ENCODE data around the gene RFXAP.

The RFXAP gene

GRCh38 chr13:36813225-36813624 lies 5.8 kb upstream of the RFXAP start:
- no peak for DNase-seq (ENCODE audit: low read depth)
- H3K4me3 ChIP-seq (replicated peaks; ENCODE audit: low read depth, low read length): no peak overlapping the region
- TF ChIP-seq, protein P1, sequence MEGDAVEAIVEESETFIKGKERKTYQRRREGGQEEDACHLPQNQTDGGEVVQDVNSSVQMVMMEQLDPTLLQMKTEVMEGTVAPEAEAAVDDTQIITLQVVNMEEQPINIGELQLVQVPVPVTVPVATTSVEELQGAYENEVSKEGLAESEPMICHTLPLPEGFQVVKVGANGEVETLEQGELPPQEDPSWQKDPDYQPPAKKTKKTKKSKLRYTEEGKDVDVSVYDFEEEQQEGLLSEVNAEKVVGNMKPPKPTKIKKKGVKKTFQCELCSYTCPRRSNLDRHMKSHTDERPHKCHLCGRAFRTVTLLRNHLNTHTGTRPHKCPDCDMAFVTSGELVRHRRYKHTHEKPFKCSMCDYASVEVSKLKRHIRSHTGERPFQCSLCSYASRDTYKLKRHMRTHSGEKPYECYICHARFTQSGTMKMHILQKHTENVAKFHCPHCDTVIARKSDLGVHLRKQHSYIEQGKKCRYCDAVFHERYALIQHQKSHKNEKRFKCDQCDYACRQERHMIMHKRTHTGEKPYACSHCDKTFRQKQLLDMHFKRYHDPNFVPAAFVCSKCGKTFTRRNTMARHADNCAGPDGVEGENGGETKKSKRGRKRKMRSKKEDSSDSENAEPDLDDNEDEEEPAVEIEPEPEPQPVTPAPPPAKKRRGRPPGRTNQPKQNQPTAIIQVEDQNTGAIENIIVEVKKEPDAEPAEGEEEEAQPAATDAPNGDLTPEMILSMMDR (IDR thresholded peaks at IDR 0.05; ENCODE audit: low read length, missing control alignments): no peak

DNA sequence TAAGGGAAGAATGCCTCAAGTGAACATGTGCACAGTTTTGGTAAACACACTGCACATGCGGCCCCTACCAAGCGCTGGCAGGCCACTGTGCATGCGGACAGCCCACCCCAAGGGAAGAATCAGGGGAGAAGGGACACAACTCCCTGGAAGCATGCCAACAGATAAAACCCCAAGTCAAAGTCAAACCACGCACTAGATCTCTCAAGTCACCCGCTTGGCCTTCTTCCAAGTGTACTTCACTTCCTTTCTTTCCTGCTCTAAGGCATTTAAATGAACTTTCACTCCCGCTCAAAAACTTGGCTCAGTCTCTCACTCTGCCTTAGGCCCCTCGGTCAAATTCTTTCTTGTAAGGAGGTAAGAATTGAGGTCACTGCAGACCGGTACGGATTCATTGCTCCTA lies 4.6 kb upstream of the RFXAP start:
- TF ChIP-seq, protein P1 (IDR thresholded peaks at IDR 0.05; ENCODE audit: low read length, missing control alignments): no peak
- peak; percentile 41 for DNase-seq (ENCODE audit: low read depth)
- H3K4me3 ChIP-seq (replicated peaks; ENCODE audit: low read depth, low read length): no peak overlapping the region

- DNase-seq (ENCODE audit: low read depth): no peak
- TF ChIP-seq, protein P1 (IDR thresholded peaks at IDR 0.05; ENCODE audit: low read length, missing control alignments): peak; percentile 25
- H3K4me3 ChIP-seq (replicated peaks; ENCODE audit: low read depth, low read length): no peak overlapping the region
These were observed 4.0 kb upstream of the RFXAP start for GRCh38 chr13:36815062-36815461.

DNA sequence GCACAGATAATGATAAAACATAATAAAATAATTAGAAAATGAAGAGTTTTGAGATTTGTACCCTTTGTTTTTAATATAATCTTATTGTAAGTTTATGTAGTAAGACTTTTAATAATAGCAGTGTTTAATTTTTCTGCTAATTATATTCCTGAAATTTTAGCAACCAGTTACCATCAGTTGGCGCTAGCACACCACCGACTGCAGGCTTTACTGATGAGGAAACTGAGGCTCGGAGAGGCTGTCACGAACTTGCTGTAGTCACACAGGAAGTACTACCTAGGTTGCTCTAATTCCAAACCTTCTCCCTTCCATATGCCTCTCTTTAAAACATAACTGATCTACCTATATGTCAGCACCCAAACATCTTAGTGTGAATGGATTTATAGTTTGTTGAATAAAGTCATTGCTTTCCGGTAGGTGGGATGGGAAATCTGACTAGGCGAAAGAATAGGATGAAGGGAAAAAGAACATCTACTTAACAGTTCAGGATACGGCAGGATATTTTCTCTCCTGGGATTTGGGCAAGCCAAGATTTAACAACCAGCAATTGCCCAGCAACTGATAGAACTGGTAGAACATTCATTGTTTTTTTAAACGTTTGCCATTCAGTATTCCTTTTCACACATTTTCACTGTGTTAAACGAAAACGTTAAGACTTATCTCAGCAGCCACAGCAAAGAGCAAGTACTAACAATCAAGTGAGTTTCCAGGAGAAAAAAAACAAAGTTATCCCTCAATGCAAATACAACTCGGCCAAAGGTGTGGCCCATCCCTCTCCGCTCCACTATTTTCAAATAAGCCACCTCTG lies 822 bp upstream of the RFXAP start:
- peak overlapping the region; percentile 74 for H3K4me3 ChIP-seq (replicated peaks; ENCODE audit: low read depth, low read length)
- DNase-seq (ENCODE audit: low read depth): no peak
- TF ChIP-seq, protein P1 (IDR thresholded peaks at IDR 0.05; ENCODE audit: low read length, missing control alignments): no peak

DNA sequence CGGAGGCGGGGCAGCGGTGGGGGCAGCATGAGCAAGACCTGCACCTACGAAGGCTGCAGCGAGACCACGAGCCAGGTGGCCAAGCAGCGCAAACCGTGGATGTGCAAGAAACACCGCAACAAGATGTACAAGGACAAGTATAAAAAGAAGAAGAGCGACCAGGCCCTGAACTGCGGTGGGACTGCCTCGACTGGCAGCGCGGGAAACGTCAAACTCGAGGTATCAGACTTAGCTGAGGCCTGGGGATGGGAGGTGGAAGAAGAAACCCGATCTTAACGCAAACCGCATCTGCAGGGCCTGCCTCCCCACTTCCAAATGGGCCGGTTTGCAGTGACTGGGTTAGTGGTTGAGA lies 693 bp downstream of the RFXAP start:
- H3K4me3 ChIP-seq (replicated peaks; ENCODE audit: low read depth, low read length): peak overlapping the region; percentile 74
- DNase-seq (ENCODE audit: low read depth): peak; percentile 16
- TF ChIP-seq, protein P1 (IDR thresholded peaks at IDR 0.05; ENCODE audit: low read length, missing control alignments): no peak

- peak overlapping the region; percentile 74 for H3K4me3 ChIP-seq (replicated peaks; ENCODE audit: low read depth, low read length)
- TF ChIP-seq, protein P1 (IDR thresholded peaks at IDR 0.05; ENCODE audit: low read length, missing control alignments): no peak
- no peak for DNase-seq (ENCODE audit: low read depth)
These were observed 1.2 kb downstream of the RFXAP start for GRCh38 chr13:36820222-36820621.

DNA sequence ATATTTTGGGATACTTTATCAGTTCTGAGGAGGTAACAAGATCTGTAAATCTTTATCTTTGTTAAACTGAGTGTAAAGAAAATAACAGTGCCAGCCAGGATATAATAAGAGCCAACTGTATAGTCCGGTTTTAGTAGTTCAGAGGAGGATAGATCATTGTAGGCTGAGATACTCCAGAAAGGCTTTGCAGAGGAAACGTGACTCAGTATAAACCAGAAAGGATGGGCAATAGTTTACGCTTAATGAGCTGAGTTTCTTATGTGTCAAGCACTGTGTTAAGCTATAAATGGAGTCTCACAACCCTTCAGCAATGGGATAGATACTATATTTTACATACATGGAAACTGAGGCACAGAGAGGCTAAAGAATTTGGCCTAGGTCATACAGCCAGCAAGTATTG lies 3.8 kb downstream of the RFXAP start:
- DNase-seq (ENCODE audit: low read depth): no peak
- no peak overlapping the region for H3K4me3 ChIP-seq (replicated peaks; ENCODE audit: low read depth, low read length)
- TF ChIP-seq, protein P1 (IDR thresholded peaks at IDR 0.05; ENCODE audit: low read length, missing control alignments): no peak
